SU-DHL-6 (cell line): Measurements from ENCODE around the gene DYTN.

Experiments used
- CTCF ChIP-seq: fragments of 200-600 bp; sonication (generic); IDR thresholded peaks from one replicate; pipeline ENCODE4 v1.5.1; 2017; ENCODE audit warnings: antibody characterized with exemption, mild to moderate bottlenecking, low read length, moderate library complexity; ENCODE audit not compliant: insufficient read depth, poor library complexity, severe bottlenecking
- EZH2phosphoT487 ChIP-seq: fragments of 200-600 bp; sonication (generic), shearing (Covaris generic); conservative IDR thresholded peaks from 2 replicates; pipeline ENCODE4 v1.6.1; 2018; ENCODE audit warnings: mild to moderate bottlenecking, antibody characterized with exemption, low read length, moderate library complexity, mixed read lengths

- no peak for TF ChIP-seq CTCF
- TF ChIP-seq EZH2phosphoT487: no peak
Observed at GRCh38 chr2:206639636-206640035, 78.6 kb downstream of the DYTN start.
